Muscle of leg (tissue), 11 donors: ENCODE results near the gene PAPPA. TPM values are rescaled to one million over a fixed set of nuclear protein-coding genes. Genes with fewer than 3 reads are reported as not detected.
A peak's percentile ranks its signal among the peaks of the same experiment; 100 is the strongest.

Source experiments
- DNase-seq: peaks from one replicate; pipeline ENCODE4 v3.0.0; 2013
- H3K27ac ChIP-seq: one replicate; pipeline ENCODE4 v1.5.1; 2013; ENCODE audit warnings: mild to moderate bottlenecking, low read length, control low read depth
- H3K27me3 ChIP-seq: one replicate; pipeline ENCODE4 v1.6.1; 2013; ENCODE audit warnings: low read length; ENCODE audit not compliant: control insufficient read depth, insufficient read depth
- H3K36me3 ChIP-seq: one replicate; pipeline ENCODE4 v1.6.1; 2013; ENCODE audit warnings: low read length; ENCODE audit not compliant: control insufficient read depth, insufficient read depth
- H3K4me1 ChIP-seq: one replicate; pipeline ENCODE4 v1.6.1; 2013; ENCODE audit warnings: low read length; ENCODE audit not compliant: control insufficient read depth, insufficient read depth
- H3K4me3 ChIP-seq: one replicate; pipeline ENCODE4 v1.5.1; 2013; ENCODE audit warnings: low read length, control low read depth
- H3K9me3 ChIP-seq: replicated peaks from 2 replicates; pipeline ENCODE4 v1.6.1; 2013; ENCODE audit warnings: low read depth, low read length; ENCODE audit not compliant: control insufficient read depth
- WGBS: methylation state at CpG from one replicate; pipeline ENCODE4 v1.1.5; 2013; ENCODE audit warnings: missing lambda C conversion rate; ENCODE audit not compliant: insufficient coverage; 5-methylcytosine and 5-hydroxymethylcytosine counted together
- polyA plus RNA-seq, 8 donors: library from polyadenylated mRNA; unstranded; fragments of 120-200 nt; gene quantifications; one replicate each; pipeline versions ENCODE4 v1.2.1 to v1.2.3, GENCODE V29; 2013; ENCODE audit warnings: inconsistent platforms in 1 of 8, low replicate concordance in 1 of 8; ENCODE audit not compliant: insufficient read length in 8 of 8, insufficient read depth in 1 of 8
- total RNA-seq: library from RNA; stranded (reverse); fragments of 120-200 nt; gene quantifications from one replicate; pipeline ENCODE4 v1.2.4, GENCODE V29; 2013

Gene PAPPA
- total and polyA plus RNA-seq, 9 donors: 0.34 to 2.1 (median 0.92) TPM

- Histone ChIP-seq H3K9me3 (no peaks in the 10 kb centered on the region), H3K27me3 (no peaks in the 10 kb centered on the region), H3K36me3 (no peaks in the 10 kb centered on the region), H3K4me3 (no peak overlapping the region), H3K27ac (no peak overlapping the region), H3K4me1 (no peaks in the 10 kb centered on the region)
- 90% methylated on average over 2 of the region's 3 CpGs for WGBS
- no peak for DNase-seq
Observed at GRCh38 chr9:116223926-116224325, 70.3 kb downstream of the PAPPA start.

- DNase-seq: peak; percentile 68
- Histone ChIP-seq H3K27ac (no peak overlapping the region), H3K27me3 (no peaks in the 10 kb centered on the region), H3K36me3 (no peaks in the 10 kb centered on the region), H3K9me3 (no peaks in the 10 kb centered on the region), H3K4me3 (no peak overlapping the region), H3K4me1 (peaks cover 2% of the 10 kb centered on the region)
- 50% methylated on average over 1 of the region's 1 CpG for WGBS
Observed at GRCh38 chr9:116230051-116230632, 76.6 kb downstream of the PAPPA start.

- H3K36me3 ChIP-seq: no peaks in the 10 kb centered on the region
- H3K4me1 ChIP-seq: peaks cover 2% of the 10 kb centered on the region
- 100% methylated on average over 1 of the region's 5 CpGs for WGBS
- H3K27me3 ChIP-seq: no peaks in the 10 kb centered on the region
- no peak overlapping the region for H3K4me3 ChIP-seq
- H3K27ac ChIP-seq: no peak overlapping the region
- no peak for DNase-seq
- no peaks in the 10 kb centered on the region for H3K9me3 ChIP-seq
Observed at GRCh38 chr9:116232424-116233159, 79.0 kb downstream of the PAPPA start.

- H3K36me3 ChIP-seq: no peaks in the 10 kb centered on the region
- no peak overlapping the region for H3K27ac ChIP-seq
- H3K9me3 ChIP-seq: no peaks in the 10 kb centered on the region
- WGBS: no CpG with 5 or more reads among the region's 3 CpGs
- no peaks in the 10 kb centered on the region for H3K27me3 ChIP-seq
- no peak overlapping the region for H3K4me3 ChIP-seq
- DNase-seq: no peak
- H3K4me1 ChIP-seq: peaks cover 2% of the 10 kb centered on the region
Observed at GRCh38 chr9:116233160-116233530, 79.6 kb downstream of the PAPPA start.

GRCh38 chr9:116234081-116234480 lies 80.5 kb downstream of the PAPPA start:
- Histone ChIP-seq H3K27ac (no peak overlapping the region), H3K36me3 (no peaks in the 10 kb centered on the region), H3K4me1 (peaks cover 2% of the 10 kb centered on the region), H3K4me3 (no peak overlapping the region), H3K9me3 (no peaks in the 10 kb centered on the region), H3K27me3 (no peaks in the 10 kb centered on the region)
- DNase-seq: no peak
- WGBS: no CpG with 5 or more reads among the region's 4 CpGs

- no peaks in the 10 kb centered on the region for H3K9me3 ChIP-seq
- H3K4me3 ChIP-seq: no peak overlapping the region
- no peak overlapping the region for H3K27ac ChIP-seq
- no peaks in the 10 kb centered on the region for H3K27me3 ChIP-seq
- no peak for DNase-seq
- H3K4me1 ChIP-seq: no peaks in the 10 kb centered on the region
- no peaks in the 10 kb centered on the region for H3K36me3 ChIP-seq
Observed at GRCh38 chr9:116236979-116237378, 83.4 kb downstream of the PAPPA start.

- no peaks in the 10 kb centered on the region for H3K36me3 ChIP-seq
- no CpG with 5 or more reads among the region's 4 CpGs for WGBS
Observed at GRCh38 chr9:116237456-116237855, 83.9 kb downstream of the PAPPA start.

GRCh38 chr9:116238225-116238624 lies 84.6 kb downstream of the PAPPA start:
- peak; percentile 15 for DNase-seq
- H3K9me3 ChIP-seq: no peaks in the 10 kb centered on the region
- H3K36me3 ChIP-seq: no peaks in the 10 kb centered on the region
- H3K4me3 ChIP-seq: no peak overlapping the region
- H3K27ac ChIP-seq: no peak overlapping the region
- 94% methylated on average over 2 of the region's 2 CpGs for WGBS
- no peaks in the 10 kb centered on the region for H3K27me3 ChIP-seq
- no peaks in the 10 kb centered on the region for H3K4me1 ChIP-seq

More at GRCh38 chr9:116237456-116237855, 83.9 kb downstream of the PAPPA start:
- DNase-seq: no peak
- Histone ChIP-seq H3K27me3 (no peaks in the 10 kb centered on the region), H3K9me3 (no peaks in the 10 kb centered on the region), H3K4me3 (no peak overlapping the region), H3K27ac (no peak overlapping the region), H3K4me1 (no peaks in the 10 kb centered on the region)

- H3K4me1 ChIP-seq: no peaks in the 10 kb centered on the region
- H3K36me3 ChIP-seq: no peaks in the 10 kb centered on the region
- DNase-seq: no peak
- H3K4me3 ChIP-seq: no peak overlapping the region
- no peaks in the 10 kb centered on the region for H3K27me3 ChIP-seq
- H3K27ac ChIP-seq: no peak overlapping the region
- H3K9me3 ChIP-seq: no peaks in the 10 kb centered on the region
- WGBS: 100% methylated on average over 1 of the region's 1 CpG
Observed at GRCh38 chr9:116238776-116239340, 85.3 kb downstream of the PAPPA start.

GRCh38 chr9:116243708-116244107 lies 90.1 kb downstream of the PAPPA start:
- Histone ChIP-seq H3K4me3 (no peak overlapping the region), H3K27ac (no peak overlapping the region), H3K36me3 (no peaks in the 10 kb centered on the region), H3K27me3 (no peaks in the 10 kb centered on the region), H3K9me3 (no peaks in the 10 kb centered on the region), H3K4me1 (no peaks in the 10 kb centered on the region)
- DNase-seq: no peak
- WGBS: 60% methylated on average over 1 of the region's 1 CpG
